ENCODE results near the gene CDCA3. TPM values are rescaled to one million over a fixed set of nuclear protein-coding genes. Genes with fewer than 3 reads are reported as not detected.
A peak's percentile ranks its signal among the peaks of the same experiment; 100 is the strongest.

Gene CDCA3
- total RNA-seq, 1 donor = 21.2 TPM

- H3K4me3 ChIP-seq (ENCODE audit: low read depth, low read length) = no peak overlapping the region
- no peak for TF ChIP-seq CTCF (IDR thresholded peaks at IDR 0.05; ENCODE audit: insufficient read depth, low read depth, low read length)
- DNase-seq (ENCODE audit: low read depth) = no peak
Observed at GRCh38 chr12:6854036-6854435, 3.0 kb upstream of the CDCA3 start.

- no peak for TF ChIP-seq CTCF (IDR thresholded peaks at IDR 0.05; ENCODE audit: insufficient read depth, low read depth, low read length)
- DNase-seq (ENCODE audit: low read depth) = no peak
- H3K4me3 ChIP-seq (ENCODE audit: low read depth, low read length) = no peak overlapping the region
Observed at GRCh38 chr12:6853626-6854025, 2.5 kb upstream of the CDCA3 start.

- peak; percentile 72 for DNase-seq (ENCODE audit: low read depth)
- H3K4me3 ChIP-seq (ENCODE audit: low read depth, low read length) = peak overlapping the region; percentile 75
- TF ChIP-seq CTCF (IDR thresholded peaks at IDR 0.05; ENCODE audit: insufficient read depth, low read depth, low read length) = no peak
Observed at GRCh38 chr12:6852651-6853354, 1.7 kb upstream of the CDCA3 start.

GRCh38 chr12:6851921-6852650 lies 1.0 kb upstream of the CDCA3 start, which contains the start of gene USP5:
Gene USP5 (plus strand): TSS chr12:6852150. CDS start chr12:6852180, 30 bp downstream.
- peak within 1 kb of the TSS; percentile 75 for H3K4me3 ChIP-seq (ENCODE audit: low read depth, low read length)
- DNase-seq (ENCODE audit: low read depth) = peak; percentile 100
- no peak for TF ChIP-seq CTCF (IDR thresholded peaks at IDR 0.05; ENCODE audit: insufficient read depth, low read depth, low read length)

GRCh38 chr12:6850796-6851152 lies 312 bp downstream of the CDCA3 start:
- no peak for DNase-seq (ENCODE audit: low read depth)
- no peak for TF ChIP-seq CTCF (IDR thresholded peaks at IDR 0.05; ENCODE audit: insufficient read depth, low read depth, low read length)
- peak overlapping the region; percentile 75 for H3K4me3 ChIP-seq (ENCODE audit: low read depth, low read length)

GRCh38 chr12:6849976-6850560 lies 1.0 kb downstream of the CDCA3 start:
- no peak for TF ChIP-seq CTCF (IDR thresholded peaks at IDR 0.05; ENCODE audit: insufficient read depth, low read depth, low read length)
- DNase-seq (ENCODE audit: low read depth) = no peak
- H3K4me3 ChIP-seq (ENCODE audit: low read depth, low read length) = peak overlapping the region; percentile 75
